ENCODE data around the gene INTS11. TPM values are rescaled to one million over a fixed set of nuclear protein-coding genes. Genes with fewer than 3 reads are reported as not detected.

Gene INTS11
- total and polyA plus RNA-seq, 2 donors = 45.9 to 134 TPM

GRCh38 chr1:1272341-1273208 is 51.9 kb downstream of the INTS11 start:
- WGBS = 40% methylated on average over 43 of the region's 43 CpGs
- Histone ChIP-seq H3K27ac (ENCODE audit: low read depth) (no peak overlapping the region), H3K36me3 (ENCODE audit: insufficient read depth) (no peaks in the 10 kb centered on the region), H3K4me3 (ENCODE audit: low read depth, low read length) (peak overlapping the region; percentile 99), H3K4me1 (ENCODE audit: insufficient read depth) (peaks cover 4% of the 10 kb centered on the region)
- DNase-seq (ENCODE audit: extremely low spot score) = no peak

- DNase-seq (ENCODE audit: extremely low spot score) = no peak
- H3K27ac ChIP-seq (ENCODE audit: low read depth) = no peak overlapping the region
- peaks cover 4% of the 10 kb centered on the region for H3K4me1 ChIP-seq (ENCODE audit: insufficient read depth)
- H3K36me3 ChIP-seq (ENCODE audit: insufficient read depth) = no peaks in the 10 kb centered on the region
- no peak overlapping the region for H3K4me3 ChIP-seq (ENCODE audit: low read depth, low read length)
- WGBS = 68% methylated on average over 7 of the region's 7 CpGs
These were observed 53.6 kb downstream of the INTS11 start for GRCh38 chr1:1270813-1271212.

- no peak overlapping the region for H3K4me3 ChIP-seq (ENCODE audit: low read depth, low read length)
- H3K27ac ChIP-seq (ENCODE audit: low read depth) = no peak overlapping the region
- no peak for DNase-seq (ENCODE audit: extremely low spot score)
- no peaks in the 10 kb centered on the region for H3K36me3 ChIP-seq (ENCODE audit: insufficient read depth)
- H3K4me1 ChIP-seq (ENCODE audit: insufficient read depth) = peaks cover 4% of the 10 kb centered on the region
- WGBS = 96% methylated on average over 13 of the region's 13 CpGs
These were observed 56.2 kb downstream of the INTS11 start for GRCh38 chr1:1268284-1268682.

- Histone ChIP-seq H3K36me3 (ENCODE audit: insufficient read depth) (no peaks in the 10 kb centered on the region), H3K27ac (ENCODE audit: low read depth) (no peak overlapping the region), H3K4me1 (ENCODE audit: insufficient read depth) (peaks cover 4% of the 10 kb centered on the region), H3K4me3 (ENCODE audit: low read depth, low read length) (no peak overlapping the region)
- no peak for DNase-seq (ENCODE audit: extremely low spot score)
- WGBS = 93% methylated on average over 39 of the region's 39 CpGs
These were observed 56.8 kb downstream of the INTS11 start for GRCh38 chr1:1267488-1268283.

GRCh38 chr1:1264868-1265272 is 59.6 kb downstream of the INTS11 start:
- DNase-seq (ENCODE audit: extremely low spot score) = no peak
- 75% methylated on average over 10 of the region's 10 CpGs for WGBS
- H3K27ac ChIP-seq (ENCODE audit: low read depth) = no peak overlapping the region
- no peaks in the 10 kb centered on the region for H3K4me1 ChIP-seq (ENCODE audit: insufficient read depth)
- H3K36me3 ChIP-seq (ENCODE audit: insufficient read depth) = peaks cover 2% of the 10 kb centered on the region
- no peak overlapping the region for H3K4me3 ChIP-seq (ENCODE audit: low read depth, low read length)

- no peak overlapping the region for H3K4me3 ChIP-seq (ENCODE audit: low read depth, low read length)
- H3K27ac ChIP-seq (ENCODE audit: low read depth) = no peak overlapping the region
- WGBS = 85% methylated on average over 9 of the region's 9 CpGs
- no peak for DNase-seq (ENCODE audit: extremely low spot score)
- peaks cover 2% of the 10 kb centered on the region for H3K36me3 ChIP-seq (ENCODE audit: insufficient read depth)
- no peaks in the 10 kb centered on the region for H3K4me1 ChIP-seq (ENCODE audit: insufficient read depth)
These were observed 60.4 kb downstream of the INTS11 start for GRCh38 chr1:1264026-1264425.

- Histone ChIP-seq H3K4me3 (ENCODE audit: low read depth, low read length) (no peak overlapping the region), H3K36me3 (ENCODE audit: insufficient read depth) (peaks cover 2% of the 10 kb centered on the region), H3K4me1 (ENCODE audit: insufficient read depth) (no peaks in the 10 kb centered on the region), H3K27ac (ENCODE audit: low read depth) (no peak overlapping the region)
- 91% methylated on average over 8 of the region's 8 CpGs for WGBS
- no peak for DNase-seq (ENCODE audit: extremely low spot score)
These were observed 61.7 kb downstream of the INTS11 start for GRCh38 chr1:1262758-1263157.

- H3K27ac ChIP-seq (ENCODE audit: low read depth) = no peak overlapping the region
- peaks cover 2% of the 10 kb centered on the region for H3K36me3 ChIP-seq (ENCODE audit: insufficient read depth)
- 97% methylated on average over 17 of the region's 17 CpGs for WGBS
These were observed 62.4 kb downstream of the INTS11 start for GRCh38 chr1:1262071-1262470.

More at GRCh38 chr1:1262071-1262470, 62.4 kb downstream of the INTS11 start:
- Histone ChIP-seq H3K4me3 (ENCODE audit: low read depth, low read length) (no peak overlapping the region), H3K4me1 (ENCODE audit: insufficient read depth) (no peaks in the 10 kb centered on the region)
- no peak for DNase-seq (ENCODE audit: extremely low spot score)

Small RNAs within 50 kb of the gene (small RNA-seq; reads per million reads assigned to genes)
- not detected for gene MIR6726

Other genes starting within 250 kb of the INTS11 start
- 7.1 TPM for gene C1orf159, start 208.6 kb downstream of the INTS11 start, total RNA-seq
- 12.6 TPM for gene C1orf159, start 208.6 kb downstream of the INTS11 start, polyA plus RNA-seq
- gene TTLL10, start 150.8 kb downstream of the INTS11 start, total RNA-seq = not detected
- 0.08 TPM for gene TTLL10, start 150.8 kb downstream of the INTS11 start, polyA plus RNA-seq
- gene TNFRSF18, start 118.1 kb downstream of the INTS11 start, total RNA-seq = not detected
- gene TNFRSF18, start 118.1 kb downstream of the INTS11 start, polyA plus RNA-seq = 0.77 TPM
- 0.48 TPM for gene TNFRSF4, start 110.5 kb downstream of the INTS11 start, total RNA-seq
- 2.2 TPM for gene TNFRSF4, start 110.5 kb downstream of the INTS11 start, polyA plus RNA-seq
- 36.7 TPM for gene SDF4, start 92.7 kb downstream of the INTS11 start, total RNA-seq
- 176 TPM for gene SDF4, start 92.7 kb downstream of the INTS11 start, polyA plus RNA-seq
- gene B3GALT6, start 92.4 kb downstream of the INTS11 start, total RNA-seq = 8.8 TPM
- 15.2 TPM for gene B3GALT6, start 92.4 kb downstream of the INTS11 start, polyA plus RNA-seq
- 0.53 TPM for gene C1QTNF12, start 77.9 kb downstream of the INTS11 start, total RNA-seq
- 0.99 TPM for gene C1QTNF12, start 77.9 kb downstream of the INTS11 start, polyA plus RNA-seq
- gene UBE2J2, start 50.8 kb downstream of the INTS11 start, total RNA-seq = 36.3 TPM
- 47.0 TPM for gene UBE2J2, start 50.8 kb downstream of the INTS11 start, polyA plus RNA-seq
- 2.0 TPM for gene SCNN1D, start 44.2 kb downstream of the INTS11 start, total RNA-seq
- gene SCNN1D, start 44.2 kb downstream of the INTS11 start, polyA plus RNA-seq = 2.5 TPM
- gene ACAP3, start 16.7 kb downstream of the INTS11 start, total RNA-seq = 40.2 TPM
- gene ACAP3, start 16.7 kb downstream of the INTS11 start, polyA plus RNA-seq = 51.2 TPM
- gene PUSL1, start 16.1 kb downstream of the INTS11 start, total RNA-seq = 7.6 TPM
- 19.2 TPM for gene PUSL1, start 16.1 kb downstream of the INTS11 start, polyA plus RNA-seq
- gene CPTP, start 142 bp upstream of the INTS11 start, total RNA-seq = 6.1 TPM
- 17.1 TPM for gene CPTP, start 142 bp upstream of the INTS11 start, polyA plus RNA-seq
- 0.48 TPM for gene TAS1R3, start 6.6 kb upstream of the INTS11 start, total RNA-seq
- gene TAS1R3, start 6.6 kb upstream of the INTS11 start, polyA plus RNA-seq = 0.11 TPM
- gene DVL1, start 24.8 kb upstream of the INTS11 start, total RNA-seq = 26.4 TPM
- gene DVL1, start 24.8 kb upstream of the INTS11 start, polyA plus RNA-seq = 69.0 TPM
- gene MXRA8, start 33.9 kb upstream of the INTS11 start, total RNA-seq = 62.7 TPM
- gene MXRA8, start 33.9 kb upstream of the INTS11 start, polyA plus RNA-seq = 159 TPM
- 20.7 TPM for gene AURKAIP1, start 50.5 kb upstream of the INTS11 start, total RNA-seq
- 158 TPM for gene AURKAIP1, start 50.5 kb upstream of the INTS11 start, polyA plus RNA-seq
- gene CCNL2, start 74.7 kb upstream of the INTS11 start, total RNA-seq = 226 TPM
- gene CCNL2, start 74.7 kb upstream of the INTS11 start, polyA plus RNA-seq = 146 TPM
- 55.1 TPM for gene MRPL20, start 82.6 kb upstream of the INTS11 start, total RNA-seq
- gene MRPL20, start 82.6 kb upstream of the INTS11 start, polyA plus RNA-seq = 183 TPM
- gene ANKRD65, start 96.6 kb upstream of the INTS11 start, total RNA-seq = 5.8 TPM
- gene ANKRD65, start 96.6 kb upstream of the INTS11 start, polyA plus RNA-seq = 17.7 TPM
- 15.2 TPM for gene VWA1, start 111.0 kb upstream of the INTS11 start, total RNA-seq
- 214 TPM for gene VWA1, start 111.0 kb upstream of the INTS11 start, polyA plus RNA-seq
- gene ATAD3C, start 125.0 kb upstream of the INTS11 start, total RNA-seq = 0.26 TPM
- 3.3 TPM for gene ATAD3C, start 125.0 kb upstream of the INTS11 start, polyA plus RNA-seq
- 11.3 TPM for gene ATAD3B, start 147.1 kb upstream of the INTS11 start, total RNA-seq
- gene ATAD3B, start 147.1 kb upstream of the INTS11 start, polyA plus RNA-seq = 14.3 TPM
- 7.1 TPM for gene ATAD3A, start 187.5 kb upstream of the INTS11 start, total RNA-seq
- gene ATAD3A, start 187.5 kb upstream of the INTS11 start, polyA plus RNA-seq = 18.8 TPM
- 6.7 TPM for gene TMEM240, start 216.0 kb upstream of the INTS11 start, total RNA-seq
- gene TMEM240, start 216.0 kb upstream of the INTS11 start, polyA plus RNA-seq = 31.0 TPM